GM23338 (cell line): ENCODE results near the gene GLB1L. TPM values are rescaled to one million over a fixed set of nuclear protein-coding genes. Genes with fewer than 3 reads are reported as not detected.

Source experiments
- ATAC-seq: fragments of 200-7000 bp; cut with Tn5 transposase; 3 replicates; pipeline ENCODE4 v1.9.1; 2020
- DNase-seq: peaks from one replicate; pipeline ENCODE4 v3.0.0-alpha.2; 2015; ENCODE audit warnings: low spot score
- H2AFZ ChIP-seq: fragments of 200-600 bp; sonication (generic); 2 replicates; pipeline ENCODE4 v1.8.0; 2016; ENCODE audit warnings: antibody characterized with exemption, mild to moderate bottlenecking, moderate library complexity
- H3F3A ChIP-seq: fragments of 200-600 bp; sonication (generic); replicated peaks from 2 replicates; pipeline ENCODE4 v1.8.0; 2017; ENCODE audit warnings: antibody characterized with exemption, mixed run types, low read depth
- H3K27ac ChIP-seq: fragments of 200-600 bp; sonication (generic); 2 replicates; pipeline ENCODE4 v1.6.1; 2016; ENCODE audit warnings: low read depth
- H3K27me3 ChIP-seq: fragments of 200-600 bp; sonication (generic); 2 replicates; pipeline ENCODE4 v1.8.0; 2016; ENCODE audit warnings: mild to moderate bottlenecking, mixed run types, moderate library complexity; ENCODE audit not compliant: insufficient read depth
- H3K36me3 ChIP-seq: fragments of 200-600 bp; sonication (generic); 2 replicates; pipeline ENCODE4 v1.8.0; 2016; ENCODE audit warnings: mild to moderate bottlenecking; ENCODE audit not compliant: insufficient read depth
- H3K4me1 ChIP-seq: fragments of 200-600 bp; sonication (generic); 2 replicates; pipeline ENCODE4 v1.8.0; 2016; ENCODE audit warnings: mild to moderate bottlenecking, moderate library complexity; ENCODE audit not compliant: insufficient read depth
- H3K4me2 ChIP-seq: fragments of 200-600 bp; sonication (generic); 2 replicates; pipeline ENCODE4 v1.7.1; 2017; ENCODE audit warnings: mixed run types
- H3K4me3 ChIP-seq: fragments of 200-600 bp; sonication (generic); 2 replicates; pipeline ENCODE4 v1.6.1; 2016; ENCODE audit warnings: mixed run types
- H3K79me2 ChIP-seq: fragments of 200-600 bp; sonication (generic); replicated peaks from 2 replicates; pipeline ENCODE4 v1.8.0; 2017; ENCODE audit warnings: mild to moderate bottlenecking; ENCODE audit not compliant: insufficient read depth
- H3K9me2 ChIP-seq: fragments of 200-600 bp; sonication (generic); 2 replicates; pipeline ENCODE4 v1.8.0; 2017; ENCODE audit not compliant: insufficient read depth
- H4K20me1 ChIP-seq: fragments of 200-600 bp; sonication (generic); replicated peaks from 2 replicates; pipeline ENCODE4 v1.8.0; 2017; ENCODE audit warnings: mild to moderate bottlenecking; ENCODE audit not compliant: insufficient read depth
- H3K27ac Mint-ChIP-seq: 2 replicates; pipeline ENCODE4 v1.8.0; 2020; ENCODE audit warnings: inconsistent platforms, mild to moderate bottlenecking, moderate library complexity, mixed read lengths
- H3K27me3 Mint-ChIP-seq: 3 replicates; pipeline ENCODE4 v1.8.0; 2022; ENCODE audit warnings: low read depth, mild to moderate bottlenecking, moderate library complexity, mixed read lengths, inconsistent platforms; ENCODE audit not compliant: insufficient read depth, poor library complexity
- H3K36me3 Mint-ChIP-seq: 3 replicates; pipeline ENCODE4 v1.8.0; 2021; ENCODE audit warnings: low read depth, mild to moderate bottlenecking, inconsistent platforms, moderate library complexity, mixed read lengths
- H3K4me1 Mint-ChIP-seq: 3 replicates; pipeline ENCODE4 v1.8.0; 2020; ENCODE audit warnings: mild to moderate bottlenecking, inconsistent platforms, mixed read lengths
- H3K4me3 Mint-ChIP-seq: 3 replicates; pipeline ENCODE4 v1.8.0; 2021; ENCODE audit warnings: moderate library complexity, mild to moderate bottlenecking, inconsistent platforms, mixed read lengths
- H3K9me3 Mint-ChIP-seq: 3 replicates; pipeline ENCODE4 v1.8.0; 2020; ENCODE audit warnings: moderate library complexity, mild to moderate bottlenecking, inconsistent platforms, mixed read lengths
- CREB1 ChIP-seq: fragments of 250-450 bp; sonication (Bioruptor Pico); IDR thresholded peaks from 2 replicates; pipeline ENCODE4 v1.5.0; 2020; ENCODE audit warnings: low read depth, mild to moderate bottlenecking, moderate library complexity
- EZH2 ChIP-seq: fragments of 200-600 bp; sonication (generic); IDR thresholded peaks from one replicate; pipeline ENCODE4 v1.8.0; 2017; ENCODE audit warnings: antibody characterized with exemption, mild to moderate bottlenecking, low read depth; ENCODE audit not compliant: unreplicated experiment
- EZH2phosphoT487 ChIP-seq: fragments of 200-600 bp; sonication (generic); IDR thresholded peaks from one replicate; pipeline ENCODE4 v1.8.1; 2018; ENCODE audit warnings: antibody characterized with exemption; ENCODE audit not compliant: unreplicated experiment
- JUNB ChIP-seq: IDR thresholded peaks from one replicate; pipeline ENCODE4 v1.6.1; 2016; ENCODE audit warnings: antibody characterized with exemption; ENCODE audit not compliant: unreplicated experiment
- POLR2AphosphoS5 ChIP-seq: IDR thresholded peaks from 2 replicates; pipeline ENCODE4 v1.6.1; 2016; ENCODE audit warnings: antibody characterized with exemption, low read depth
- STAT1 ChIP-seq: IDR thresholded peaks from one replicate; pipeline ENCODE4 v1.6.1; 2016; ENCODE audit warnings: antibody characterized with exemption; ENCODE audit not compliant: unreplicated experiment
- ZNF114 ChIP-seq: fragments of 250-450 bp; sonication (Bioruptor Pico); IDR thresholded peaks from 2 replicates; pipeline ENCODE4 v1.5.0; 2020; ENCODE audit warnings: mild to moderate bottlenecking, moderate library complexity
- ZNF331 ChIP-seq: fragments of 250-450 bp; sonication (Bioruptor Pico); IDR thresholded peaks from 2 replicates; pipeline ENCODE4 v1.5.0; 2020; ENCODE audit warnings: low read depth, mild to moderate bottlenecking, moderate library complexity
- polyA plus RNA-seq: library from polyadenylated mRNA; unstranded; fragments of >200 nt; fragmentation: Nextera tagmentation; extraction: Ambion mirVana; gene quantifications from 2 replicates; pipeline ENCODE4 v1.2.1, GENCODE V29; 2016
- total RNA-seq: library from RNA; depleted of rRNA; stranded (reverse); fragments of >200 nt; shearing (Covaris generic); gene quantifications from 2 replicates; pipeline ENCODE4 v1.2.3, GENCODE V29; 2014
- TF ChIP-seq, protein P1 (sequence below), 2 experiments: fragments of 200-600 bp in 1 of 2; sonication (generic) in 1 of 2; conservative IDR thresholded peaks; 2 replicates each; pipeline versions ENCODE4 v1.5.1 to v1.6.1; 2016 to 2017; ENCODE audit warnings: antibody characterized with exemption in 2 of 2, low read depth in 2 of 2, mild to moderate bottlenecking in 2 of 2, moderate library complexity in 1 of 2
- TF ChIP-seq, protein P2 (sequence below): IDR thresholded peaks from 2 replicates; pipeline ENCODE4 v1.6.1; 2016; ENCODE audit warnings: antibody characterized with exemption

GLB1L gene
- total and polyA plus RNA-seq, 2 experiments from 2014 or later = 1.7 to 5.4 TPM

- DNase-seq (no peak), ATAC-seq (no peak)
- H3K4me3 Mint-ChIP-seq = no peak overlapping the region
- H3K4me2 ChIP-seq = no peak overlapping the region
- peaks cover 5% of the 10 kb centered on the region; the same call in 1 of the 2 replicates for H3F3A ChIP-seq
- no peak overlapping the region for H2AFZ ChIP-seq
- no peaks in the 10 kb centered on the region; the same call in 1 of the 2 replicates for H4K20me1 ChIP-seq
- H3K4me3 ChIP-seq = no peak overlapping the region
- no peak overlapping the region for H3K27ac ChIP-seq
- H3K27me3 ChIP-seq = peaks cover 19% of the 10 kb centered on the region
- no peaks in the 10 kb centered on the region for H3K36me3 ChIP-seq
- H3K27me3 Mint-ChIP-seq = peaks cover 26% of the 10 kb centered on the region
- H3K4me1 ChIP-seq = peaks cover 3% of the 10 kb centered on the region; the same call in 1 of the 2 replicates
- no peaks in the 10 kb centered on the region for H3K79me2 ChIP-seq
- H3K9me2 ChIP-seq = no peaks in the 10 kb centered on the region
- TF ChIP-seq STAT1 (no peak), JUNB (no peak), EZH2phosphoT487 (no peak), EZH2 (no peak), ZNF114 (CRISPR knock-in tag) (no peak)
- TF ChIP-seq, protein P1, sequence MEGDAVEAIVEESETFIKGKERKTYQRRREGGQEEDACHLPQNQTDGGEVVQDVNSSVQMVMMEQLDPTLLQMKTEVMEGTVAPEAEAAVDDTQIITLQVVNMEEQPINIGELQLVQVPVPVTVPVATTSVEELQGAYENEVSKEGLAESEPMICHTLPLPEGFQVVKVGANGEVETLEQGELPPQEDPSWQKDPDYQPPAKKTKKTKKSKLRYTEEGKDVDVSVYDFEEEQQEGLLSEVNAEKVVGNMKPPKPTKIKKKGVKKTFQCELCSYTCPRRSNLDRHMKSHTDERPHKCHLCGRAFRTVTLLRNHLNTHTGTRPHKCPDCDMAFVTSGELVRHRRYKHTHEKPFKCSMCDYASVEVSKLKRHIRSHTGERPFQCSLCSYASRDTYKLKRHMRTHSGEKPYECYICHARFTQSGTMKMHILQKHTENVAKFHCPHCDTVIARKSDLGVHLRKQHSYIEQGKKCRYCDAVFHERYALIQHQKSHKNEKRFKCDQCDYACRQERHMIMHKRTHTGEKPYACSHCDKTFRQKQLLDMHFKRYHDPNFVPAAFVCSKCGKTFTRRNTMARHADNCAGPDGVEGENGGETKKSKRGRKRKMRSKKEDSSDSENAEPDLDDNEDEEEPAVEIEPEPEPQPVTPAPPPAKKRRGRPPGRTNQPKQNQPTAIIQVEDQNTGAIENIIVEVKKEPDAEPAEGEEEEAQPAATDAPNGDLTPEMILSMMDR (conservative IDR thresholded peaks at IDR 0.05; ENCODE audit: low read depth in 2 of 2) = no peak
- TF ChIP-seq, protein P2, sequence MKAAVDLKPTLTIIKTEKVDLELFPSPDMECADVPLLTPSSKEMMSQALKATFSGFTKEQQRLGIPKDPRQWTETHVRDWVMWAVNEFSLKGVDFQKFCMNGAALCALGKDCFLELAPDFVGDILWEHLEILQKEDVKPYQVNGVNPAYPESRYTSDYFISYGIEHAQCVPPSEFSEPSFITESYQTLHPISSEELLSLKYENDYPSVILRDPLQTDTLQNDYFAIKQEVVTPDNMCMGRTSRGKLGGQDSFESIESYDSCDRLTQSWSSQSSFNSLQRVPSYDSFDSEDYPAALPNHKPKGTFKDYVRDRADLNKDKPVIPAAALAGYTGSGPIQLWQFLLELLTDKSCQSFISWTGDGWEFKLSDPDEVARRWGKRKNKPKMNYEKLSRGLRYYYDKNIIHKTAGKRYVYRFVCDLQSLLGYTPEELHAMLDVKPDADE = no peak
- no peaks in the 10 kb centered on the region; the same call in 1 of the 3 replicates for H3K9me3 Mint-ChIP-seq
- peaks cover 8% of the 10 kb centered on the region; the same call in 2 of the 3 replicates for H3K4me1 Mint-ChIP-seq
- no peaks in the 10 kb centered on the region; the same call in 2 of the 3 replicates for H3K36me3 Mint-ChIP-seq
- no peak overlapping the region for H3K27ac Mint-ChIP-seq
Measured at GRCh38 chr2:219291394-219291793, 46.1 kb upstream of the GLB1L start.

GRCh38 chr2:219290381-219291171, 45.3 kb upstream of the GLB1L start:
- Histone ChIP-seq H3F3A (peaks cover 5% of the 10 kb centered on the region; the same call in 1 of the 2 replicates), H3K4me2 (no peak overlapping the region), H3K36me3 (no peaks in the 10 kb centered on the region), H3K4me1 (peaks cover 5% of the 10 kb centered on the region; the same call in 1 of the 2 replicates), H3K27ac (no peak overlapping the region), H2AFZ (no peak overlapping the region), H3K9me2 (no peaks in the 10 kb centered on the region), H3K27me3 (peaks cover 12% of the 10 kb centered on the region), H3K79me2 (no peaks in the 10 kb centered on the region), H4K20me1 (no peaks in the 10 kb centered on the region; the same call in 1 of the 2 replicates), H3K4me3 (no peak overlapping the region)
- peaks cover 18% of the 10 kb centered on the region for H3K27me3 Mint-ChIP-seq
- no peaks in the 10 kb centered on the region; the same call in 2 of the 3 replicates for H3K36me3 Mint-ChIP-seq
- no peaks in the 10 kb centered on the region; the same call in 1 of the 3 replicates for H3K9me3 Mint-ChIP-seq
- H3K4me3 Mint-ChIP-seq = no peak overlapping the region
- DNase-seq = no peak
- no peak overlapping the region for H3K27ac Mint-ChIP-seq
- ATAC-seq = no peak
- H3K4me1 Mint-ChIP-seq = peaks cover 10% of the 10 kb centered on the region
- TF ChIP-seq, protein P1 (conservative IDR thresholded peaks at IDR 0.05; ENCODE audit: low read depth in 2 of 2) = no peak
- no peak for TF ChIP-seq POLR2AphosphoS5
- TF ChIP-seq, protein P2 = no peak
- no peak for TF ChIP-seq ZNF114 (CRISPR knock-in tag)
- TF ChIP-seq ZNF331 (CRISPR knock-in tag) = no peak
- no peak for TF ChIP-seq CREB1
- no peak for TF ChIP-seq EZH2
- TF ChIP-seq JUNB = no peak
- no peak for TF ChIP-seq EZH2phosphoT487
